H1 (cell line): ENCODE measurements around the gene BCAM. TPM values are rescaled to one million over a fixed set of nuclear protein-coding genes. Genes with fewer than 3 reads are reported as not detected.

Source experiments
- E2F6 ChIP-seq: IDR thresholded peaks from 2 replicates; pipeline ENCODE4 v1.6.1; 2012; ENCODE audit warnings: inconsistent platforms
- KDM1A ChIP-seq: fragments of 200-600, 300-600 bp; sonication (generic); IDR thresholded peaks from 2 replicates; pipeline ENCODE4 v1.7.1; 2016; ENCODE audit warnings: mild to moderate bottlenecking, low read length, borderline replicate concordance
- KDM5A ChIP-seq: fragments of 200-600 bp; IDR thresholded peaks from 2 replicates; pipeline ENCODE4 v1.7.1; 2012; ENCODE audit warnings: mild to moderate bottlenecking, low read length, inconsistent platforms, mixed read lengths
- SAP30 ChIP-seq: fragments of 300-600 bp; sonication (generic); IDR thresholded peaks from 2 replicates; pipeline ENCODE4 v1.7.1; 2012; ENCODE audit warnings: low read length, moderate library complexity, mild to moderate bottlenecking, inconsistent platforms; ENCODE audit not compliant: insufficient read depth, insufficient replicate concordance
- TEAD4 ChIP-seq: IDR thresholded peaks from 2 replicates; pipeline ENCODE4 v1.6.1; 2012; ENCODE audit warnings: low read depth, low read length, inconsistent platforms, mixed read lengths
- polyA plus RNA-seq, 7 experiments: library from polyadenylated mRNA; depleted of rRNA in 3 of 7; stranded (reverse) in 5 of 7; unstranded in 2 of 7; fragments of >200 nt in 5 of 7; fragments of 200-250 nt in 2 of 7; gene quantifications; 1 replicate in 5 of 7; 2 replicates in 1 of 7; 4 replicates in 1 of 7; pipeline versions ENCODE4 v1.2.1 to v1.2.3, GENCODE V29; 2011 to 2013; ENCODE audit warnings: missing spikeins in 2 of 7, mixed read lengths in 2 of 7
- total RNA-seq: library from RNA; stranded (reverse); fragmentation: NEBNext Ultra II Directional; extraction: Animal tissue kit (Norgen Biotek cat#: 25700); gene quantifications from 2 replicates; pipeline ENCODE4 v1.2.1, GENCODE V29; 2021
- TF ChIP-seq, protein P1 (sequence below): fragments of 300-600 bp; sonication (generic); IDR thresholded peaks from 2 replicates; pipeline ENCODE4 v1.7.1; 2012; ENCODE audit warnings: low read length, moderate library complexity, mild to moderate bottlenecking, inconsistent platforms; ENCODE audit not compliant: insufficient replicate concordance

The BCAM gene
- total and polyA plus RNA-seq, 2 of the 8 experiments (the other 6 are each of a cell fraction or from before 2014, with no cell fraction given), result 32.5 to 81.4 TPM

GRCh38 chr19:44807652-44808462 is 1.0 kb upstream of the BCAM start (continued):
- TF ChIP-seq TEAD4 (peak; percentile 100), KDM5A (no peak), SAP30 (no peak), E2F6 (peak; percentile 60), KDM1A (no peak)
- TF ChIP-seq, protein P1, sequence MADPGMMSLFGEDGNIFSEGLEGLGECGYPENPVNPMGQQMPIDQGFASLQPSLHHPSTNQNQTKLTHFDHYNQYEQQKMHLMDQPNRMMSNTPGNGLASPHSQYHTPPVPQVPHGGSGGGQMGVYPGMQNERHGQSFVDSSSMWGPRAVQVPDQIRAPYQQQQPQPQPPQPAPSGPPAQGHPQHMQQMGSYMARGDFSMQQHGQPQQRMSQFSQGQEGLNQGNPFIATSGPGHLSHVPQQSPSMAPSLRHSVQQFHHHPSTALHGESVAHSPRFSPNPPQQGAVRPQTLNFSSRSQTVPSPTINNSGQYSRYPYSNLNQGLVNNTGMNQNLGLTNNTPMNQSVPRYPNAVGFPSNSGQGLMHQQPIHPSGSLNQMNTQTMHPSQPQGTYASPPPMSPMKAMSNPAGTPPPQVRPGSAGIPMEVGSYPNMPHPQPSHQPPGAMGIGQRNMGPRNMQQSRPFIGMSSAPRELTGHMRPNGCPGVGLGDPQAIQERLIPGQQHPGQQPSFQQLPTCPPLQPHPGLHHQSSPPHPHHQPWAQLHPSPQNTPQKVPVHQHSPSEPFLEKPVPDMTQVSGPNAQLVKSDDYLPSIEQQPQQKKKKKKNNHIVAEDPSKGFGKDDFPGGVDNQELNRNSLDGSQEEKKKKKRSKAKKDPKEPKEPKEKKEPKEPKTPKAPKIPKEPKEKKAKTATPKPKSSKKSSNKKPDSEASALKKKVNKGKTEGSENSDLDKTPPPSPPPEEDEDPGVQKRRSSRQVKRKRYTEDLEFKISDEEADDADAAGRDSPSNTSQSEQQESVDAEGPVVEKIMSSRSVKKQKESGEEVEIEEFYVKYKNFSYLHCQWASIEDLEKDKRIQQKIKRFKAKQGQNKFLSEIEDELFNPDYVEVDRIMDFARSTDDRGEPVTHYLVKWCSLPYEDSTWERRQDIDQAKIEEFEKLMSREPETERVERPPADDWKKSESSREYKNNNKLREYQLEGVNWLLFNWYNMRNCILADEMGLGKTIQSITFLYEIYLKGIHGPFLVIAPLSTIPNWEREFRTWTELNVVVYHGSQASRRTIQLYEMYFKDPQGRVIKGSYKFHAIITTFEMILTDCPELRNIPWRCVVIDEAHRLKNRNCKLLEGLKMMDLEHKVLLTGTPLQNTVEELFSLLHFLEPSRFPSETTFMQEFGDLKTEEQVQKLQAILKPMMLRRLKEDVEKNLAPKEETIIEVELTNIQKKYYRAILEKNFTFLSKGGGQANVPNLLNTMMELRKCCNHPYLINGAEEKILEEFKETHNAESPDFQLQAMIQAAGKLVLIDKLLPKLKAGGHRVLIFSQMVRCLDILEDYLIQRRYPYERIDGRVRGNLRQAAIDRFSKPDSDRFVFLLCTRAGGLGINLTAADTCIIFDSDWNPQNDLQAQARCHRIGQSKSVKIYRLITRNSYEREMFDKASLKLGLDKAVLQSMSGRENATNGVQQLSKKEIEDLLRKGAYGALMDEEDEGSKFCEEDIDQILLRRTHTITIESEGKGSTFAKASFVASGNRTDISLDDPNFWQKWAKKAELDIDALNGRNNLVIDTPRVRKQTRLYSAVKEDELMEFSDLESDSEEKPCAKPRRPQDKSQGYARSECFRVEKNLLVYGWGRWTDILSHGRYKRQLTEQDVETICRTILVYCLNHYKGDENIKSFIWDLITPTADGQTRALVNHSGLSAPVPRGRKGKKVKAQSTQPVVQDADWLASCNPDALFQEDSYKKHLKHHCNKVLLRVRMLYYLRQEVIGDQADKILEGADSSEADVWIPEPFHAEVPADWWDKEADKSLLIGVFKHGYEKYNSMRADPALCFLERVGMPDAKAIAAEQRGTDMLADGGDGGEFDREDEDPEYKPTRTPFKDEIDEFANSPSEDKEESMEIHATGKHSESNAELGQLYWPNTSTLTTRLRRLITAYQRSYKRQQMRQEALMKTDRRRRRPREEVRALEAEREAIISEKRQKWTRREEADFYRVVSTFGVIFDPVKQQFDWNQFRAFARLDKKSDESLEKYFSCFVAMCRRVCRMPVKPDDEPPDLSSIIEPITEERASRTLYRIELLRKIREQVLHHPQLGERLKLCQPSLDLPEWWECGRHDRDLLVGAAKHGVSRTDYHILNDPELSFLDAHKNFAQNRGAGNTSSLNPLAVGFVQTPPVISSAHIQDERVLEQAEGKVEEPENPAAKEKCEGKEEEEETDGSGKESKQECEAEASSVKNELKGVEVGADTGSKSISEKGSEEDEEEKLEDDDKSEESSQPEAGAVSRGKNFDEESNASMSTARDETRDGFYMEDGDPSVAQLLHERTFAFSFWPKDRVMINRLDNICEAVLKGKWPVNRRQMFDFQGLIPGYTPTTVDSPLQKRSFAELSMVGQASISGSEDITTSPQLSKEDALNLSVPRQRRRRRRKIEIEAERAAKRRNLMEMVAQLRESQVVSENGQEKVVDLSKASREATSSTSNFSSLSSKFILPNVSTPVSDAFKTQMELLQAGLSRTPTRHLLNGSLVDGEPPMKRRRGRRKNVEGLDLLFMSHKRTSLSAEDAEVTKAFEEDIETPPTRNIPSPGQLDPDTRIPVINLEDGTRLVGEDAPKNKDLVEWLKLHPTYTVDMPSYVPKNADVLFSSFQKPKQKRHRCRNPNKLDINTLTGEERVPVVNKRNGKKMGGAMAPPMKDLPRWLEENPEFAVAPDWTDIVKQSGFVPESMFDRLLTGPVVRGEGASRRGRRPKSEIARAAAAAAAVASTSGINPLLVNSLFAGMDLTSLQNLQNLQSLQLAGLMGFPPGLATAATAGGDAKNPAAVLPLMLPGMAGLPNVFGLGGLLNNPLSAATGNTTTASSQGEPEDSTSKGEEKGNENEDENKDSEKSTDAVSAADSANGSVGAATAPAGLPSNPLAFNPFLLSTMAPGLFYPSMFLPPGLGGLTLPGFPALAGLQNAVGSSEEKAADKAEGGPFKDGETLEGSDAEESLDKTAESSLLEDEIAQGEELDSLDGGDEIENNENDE, result no peak
